ENCODE measurements around the gene OR4F15.
"Not testable (repeated sequence)": the region's sequence is repeated elsewhere in the genome, so short reads cannot be mapped to it uniquely, and the experiment has no call there.

GRCh38 chr15:101767083-101767640 lies 44.8 kb upstream of the OR4F15 start:
- TF ChIP-seq CTCF (IDR thresholded peaks at IDR 0.05), result peak in 1 of 4 experiments; percentile 19
- not testable (repeated sequence) for TF ChIP-seq POLR2A (IDR thresholded peaks at IDR 0.05)

Data from prostate gland (tissue), 2 donors.